ENCODE results near the gene CHPF.

Gene CHPF

DNA sequence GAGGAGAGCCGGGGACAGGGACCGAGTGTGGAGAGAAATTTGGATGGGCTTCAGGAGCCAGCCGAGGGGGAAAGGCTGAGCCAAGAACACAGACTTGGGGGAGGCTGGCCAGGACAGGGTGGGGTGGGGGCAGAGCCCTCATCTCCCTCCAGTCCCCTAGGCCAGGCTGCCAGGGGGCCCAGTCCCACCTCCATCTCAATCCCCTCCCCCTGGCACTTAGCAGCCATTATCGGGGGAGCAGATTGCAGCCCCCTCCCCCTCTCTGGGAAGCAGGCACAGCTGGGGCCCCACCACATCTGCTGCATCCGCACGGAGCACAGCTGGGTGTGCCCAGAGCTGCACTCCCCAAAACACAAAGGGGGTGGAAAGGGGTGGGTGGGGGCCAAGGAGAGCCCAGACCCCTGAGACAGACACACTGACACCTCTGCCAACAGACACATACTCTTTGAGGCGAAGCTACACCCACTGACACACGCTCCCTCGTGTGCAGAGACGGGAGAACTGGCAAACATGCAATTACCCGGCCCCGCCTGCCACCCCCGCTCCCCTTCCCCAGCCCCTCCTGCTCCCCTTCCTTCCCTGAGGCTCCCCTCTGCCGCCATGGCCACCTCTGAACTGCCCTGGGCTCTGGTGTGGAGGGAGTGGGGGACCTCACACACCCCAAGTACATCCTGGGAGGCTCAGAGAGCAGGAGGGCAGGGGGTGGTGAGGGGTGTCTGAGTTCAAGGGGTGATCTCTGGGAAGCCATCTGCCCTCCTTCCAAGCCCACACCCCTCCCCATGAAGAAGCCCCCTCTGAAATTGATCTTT, 34.4 kb downstream of the CHPF start:
- Histone ChIP-seq H2AK5ac (ENCODE audit: low read length) (no peak overlapping the region), H3K14ac (ENCODE audit: low read length) (no peak overlapping the region), H3K4me1 (ENCODE audit: control insufficient read depth in 1 of 2, insufficient read depth in 2 of 2, low read length in 2 of 2) (peaks cover 0 to 6% of the 10 kb centered on the region in 2 experiments), H2BK12ac (ENCODE audit: low read length) (no peak overlapping the region), H3K23ac (ENCODE audit: low read length) (no peak overlapping the region), H3K18ac (ENCODE audit: low read length) (no peak overlapping the region), H3K4ac (ENCODE audit: low read depth, low read length) (no peak overlapping the region), H2BK120ac (ENCODE audit: insufficient read depth, low read length, poor library complexity) (no peak overlapping the region), H4K12ac (ENCODE audit: low read depth, low read length) (no peak overlapping the region), H3K27me3 (ENCODE audit: insufficient read depth, low read length) (peaks cover 14% of the 10 kb centered on the region), H3K4me2 (ENCODE audit: low read length) (peak overlapping the region; percentile 68), H2BK5ac (ENCODE audit: low read depth, low read length, poor library complexity) (no peak overlapping the region), H4K8ac (ENCODE audit: low read depth, low read length) (no peak overlapping the region), H3K4me3 (ENCODE audit: low read depth, low read length) (peak overlapping the region; percentile 33), H3K79me1 (ENCODE audit: low read length) (no peaks in the 10 kb centered on the region), H3K79me2 (ENCODE audit: control insufficient read depth, insufficient read depth, low read length, poor library complexity) (no peaks in the 10 kb centered on the region), H3K27ac (ENCODE audit: low read depth, low read length) (no peak overlapping the region), H3K9ac (ENCODE audit: low read length) (no peak overlapping the region), H3K9me3 (ENCODE audit: insufficient read depth, low read depth, low read length) (peaks cover 5% of the 10 kb centered on the region), H2AFZ (ENCODE audit: insufficient read depth, low read length, poor library complexity) (no peak overlapping the region), H3K36me3 (ENCODE audit: control insufficient read depth in 1 of 2, insufficient read depth in 2 of 2, low read length in 2 of 2) (peaks cover 31 to 32% of the 10 kb centered on the region in 2 experiments), H4K91ac (ENCODE audit: low read depth, low read length) (no peak overlapping the region)
- no peak for DNase-seq
- WGBS (ENCODE audit: extremely low coverage, insufficient coverage, insufficient read length) = no CpG with 5 or more reads among the region's 14 CpGs

DNA sequence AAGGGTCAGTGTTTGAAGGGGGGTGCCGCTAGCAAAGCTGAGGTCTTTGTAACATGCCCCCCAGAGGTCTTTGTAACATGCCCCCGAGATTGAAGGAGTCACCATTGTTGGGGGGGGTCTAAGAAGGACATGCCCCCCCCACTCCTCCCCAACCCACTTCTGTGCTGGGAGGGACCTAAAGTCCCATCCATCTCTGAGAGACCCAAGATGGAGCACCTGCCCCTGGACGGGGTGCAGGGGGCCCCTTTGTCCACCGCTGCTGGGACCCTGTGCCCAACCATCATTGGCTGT, 35.2 kb downstream of the CHPF start:
- H4K91ac ChIP-seq (ENCODE audit: low read depth, low read length) = no peak overlapping the region
- H2AFZ ChIP-seq (ENCODE audit: insufficient read depth, low read length, poor library complexity) = no peak overlapping the region
- no peak overlapping the region for H3K18ac ChIP-seq (ENCODE audit: low read length)
- WGBS (ENCODE audit: extremely low coverage, insufficient coverage, insufficient read length) = no CpG with 5 or more reads among the region's 4 CpGs
- peaks cover 0 to 6% of the 10 kb centered on the region in 2 experiments for H3K4me1 ChIP-seq (ENCODE audit: control insufficient read depth in 1 of 2, insufficient read depth in 2 of 2, low read length in 2 of 2)
- no peak overlapping the region for H2BK5ac ChIP-seq (ENCODE audit: low read depth, low read length, poor library complexity)
- no peak overlapping the region for H3K14ac ChIP-seq (ENCODE audit: low read length)
- H2AK5ac ChIP-seq (ENCODE audit: low read length) = no peak overlapping the region
- no peak overlapping the region for H3K23ac ChIP-seq (ENCODE audit: low read length)
- H3K79me1 ChIP-seq (ENCODE audit: low read length) = no peaks in the 10 kb centered on the region
- no peak overlapping the region for H2BK120ac ChIP-seq (ENCODE audit: insufficient read depth, low read length, poor library complexity)
- no peak for DNase-seq
- no peak overlapping the region for H3K9ac ChIP-seq (ENCODE audit: low read length)
- H3K27me3 ChIP-seq (ENCODE audit: insufficient read depth, low read length) = peaks cover 7% of the 10 kb centered on the region
- peaks cover 38% of the 10 kb centered on the region in 2 experiments for H3K36me3 ChIP-seq (ENCODE audit: control insufficient read depth in 1 of 2, insufficient read depth in 2 of 2, low read length in 2 of 2)
- peaks cover 5% of the 10 kb centered on the region for H3K9me3 ChIP-seq (ENCODE audit: insufficient read depth, low read depth, low read length)
- no peak overlapping the region for H2BK12ac ChIP-seq (ENCODE audit: low read length)
- H3K4me3 ChIP-seq (ENCODE audit: low read depth, low read length) = no peak overlapping the region
- no peak overlapping the region for H3K27ac ChIP-seq (ENCODE audit: low read depth, low read length)
- no peak overlapping the region for H3K4me2 ChIP-seq (ENCODE audit: low read length)
- H3K4ac ChIP-seq (ENCODE audit: low read depth, low read length) = no peak overlapping the region
- no peak overlapping the region for H4K12ac ChIP-seq (ENCODE audit: low read depth, low read length)
- no peaks in the 10 kb centered on the region for H3K79me2 ChIP-seq (ENCODE audit: control insufficient read depth, insufficient read depth, low read length, poor library complexity)
- H4K8ac ChIP-seq (ENCODE audit: low read depth, low read length) = no peak overlapping the region

DNA sequence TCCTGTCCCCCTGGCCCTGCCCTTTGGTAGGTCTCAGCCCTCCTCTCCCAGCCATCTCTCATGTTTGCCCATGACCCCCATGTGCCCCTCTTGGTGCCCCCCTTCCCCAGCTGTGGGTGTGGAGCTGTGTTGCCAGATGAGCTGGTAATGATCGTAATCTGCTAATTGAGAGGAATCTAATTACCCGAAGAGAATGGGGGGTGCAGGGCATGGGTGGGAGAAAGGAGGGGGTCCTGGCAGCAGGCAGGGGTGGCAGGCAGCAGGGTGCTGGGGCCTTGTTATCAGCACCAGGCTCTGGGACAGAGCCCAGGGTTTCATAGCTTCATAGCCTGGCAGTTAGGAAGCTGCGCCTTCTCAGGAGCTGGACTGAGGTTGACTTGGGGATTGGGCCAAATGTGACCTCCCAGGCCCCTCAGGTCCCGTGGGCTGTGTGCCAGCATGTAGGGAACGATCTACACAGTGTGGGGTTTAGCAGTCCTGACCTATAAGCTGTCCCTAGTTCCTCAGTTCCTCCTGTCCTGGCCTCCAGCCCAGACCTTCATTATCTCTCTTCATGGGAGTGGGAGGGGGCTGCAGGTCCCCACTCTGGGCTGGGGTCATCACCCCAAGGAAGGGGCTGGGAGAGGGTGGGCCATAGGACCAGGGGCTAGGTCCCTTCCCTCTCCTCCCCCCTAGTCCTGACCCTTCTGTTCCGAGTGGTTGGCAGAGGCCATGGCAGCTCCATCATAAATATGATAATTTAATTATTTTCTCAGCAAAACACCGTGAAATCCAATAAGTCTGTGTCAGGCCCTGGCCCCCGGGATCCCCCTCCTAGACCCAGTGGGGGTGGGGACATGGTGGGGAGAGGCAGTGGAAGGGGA, 35.8 kb downstream of the CHPF start:
- Histone ChIP-seq H3K27ac (ENCODE audit: low read depth, low read length) (no peak overlapping the region), H2BK120ac (ENCODE audit: insufficient read depth, low read length, poor library complexity) (no peak overlapping the region), H3K18ac (ENCODE audit: low read length) (no peak overlapping the region), H3K9me3 (ENCODE audit: insufficient read depth, low read depth, low read length) (peaks cover 5% of the 10 kb centered on the region), H3K4me3 (ENCODE audit: low read depth, low read length) (no peak overlapping the region), H4K91ac (ENCODE audit: low read depth, low read length) (no peak overlapping the region), H3K79me1 (ENCODE audit: low read length) (no peaks in the 10 kb centered on the region), H3K23ac (ENCODE audit: low read length) (no peak overlapping the region), H2AFZ (ENCODE audit: insufficient read depth, low read length, poor library complexity) (no peak overlapping the region), H4K8ac (ENCODE audit: low read depth, low read length) (no peak overlapping the region), H2AK5ac (ENCODE audit: low read length) (no peak overlapping the region), H2BK12ac (ENCODE audit: low read length) (no peak overlapping the region), H3K9ac (ENCODE audit: low read length) (no peak overlapping the region), H4K12ac (ENCODE audit: low read depth, low read length) (no peak overlapping the region), H3K36me3 (ENCODE audit: control insufficient read depth in 1 of 2, insufficient read depth in 2 of 2, low read length in 2 of 2) (peaks cover 38% of the 10 kb centered on the region in 2 experiments), H3K4me2 (ENCODE audit: low read length) (no peak overlapping the region), H3K4me1 (ENCODE audit: control insufficient read depth in 1 of 2, insufficient read depth in 2 of 2, low read length in 2 of 2) (peaks cover 0 to 6% of the 10 kb centered on the region in 2 experiments), H3K27me3 (ENCODE audit: insufficient read depth, low read length) (peaks cover 5% of the 10 kb centered on the region), H3K79me2 (ENCODE audit: control insufficient read depth, insufficient read depth, low read length, poor library complexity) (no peaks in the 10 kb centered on the region), H3K14ac (ENCODE audit: low read length) (no peak overlapping the region), H3K4ac (ENCODE audit: low read depth, low read length) (no peak overlapping the region), H2BK5ac (ENCODE audit: low read depth, low read length, poor library complexity) (no peak overlapping the region)
- no peak for DNase-seq
- no CpG with 5 or more reads among the region's 8 CpGs for WGBS (ENCODE audit: extremely low coverage, insufficient coverage, insufficient read length)

DNA sequence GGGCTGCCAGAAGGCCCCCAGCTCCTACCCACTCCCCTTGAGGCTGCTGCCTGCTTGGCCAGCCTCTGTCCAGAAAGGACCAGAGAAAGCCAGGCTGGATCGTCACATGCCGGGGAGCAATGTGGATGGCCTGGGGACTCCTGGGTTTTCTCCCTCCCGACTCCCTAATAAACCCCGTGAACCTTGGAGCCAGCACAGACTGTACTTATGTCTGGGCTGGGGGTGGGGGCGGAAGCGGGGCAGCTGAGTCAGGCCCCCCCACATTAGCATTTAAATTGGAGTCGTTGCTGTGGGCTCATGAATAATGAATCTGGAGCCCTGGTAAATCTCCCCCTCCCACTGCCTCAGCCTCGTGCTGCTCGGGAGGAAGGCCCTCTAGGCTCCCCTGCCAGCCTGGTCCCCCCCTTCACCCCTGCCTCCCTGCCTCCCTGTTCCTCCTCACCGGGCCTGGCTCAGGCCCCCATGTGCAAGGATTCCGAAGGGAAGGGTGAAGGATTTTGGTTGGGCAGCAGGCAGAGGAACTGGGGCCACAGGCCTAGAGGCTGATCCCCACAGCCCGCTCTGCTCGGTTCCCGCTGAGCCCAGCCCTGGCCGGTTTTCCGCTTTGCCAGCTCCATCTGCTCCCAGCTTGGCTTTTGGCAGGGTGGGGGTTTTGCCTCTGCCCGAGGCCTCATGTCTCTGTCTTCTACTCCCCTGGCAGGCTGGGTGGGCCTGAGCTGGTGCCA, 36.6 kb downstream of the CHPF start:
- H3K79me1 ChIP-seq (ENCODE audit: low read length) = peaks cover 3% of the 10 kb centered on the region
- WGBS (ENCODE audit: extremely low coverage, insufficient coverage, insufficient read length) = no CpG with 5 or more reads among the region's 17 CpGs
- no peak overlapping the region for H2BK12ac ChIP-seq (ENCODE audit: low read length)

More for the DNA sequence above, 36.6 kb downstream of the CHPF start:
- Histone ChIP-seq H3K4me2 (ENCODE audit: low read length) (no peak overlapping the region), H3K14ac (ENCODE audit: low read length) (no peak overlapping the region), H4K91ac (ENCODE audit: low read depth, low read length) (no peak overlapping the region), H3K9me3 (ENCODE audit: insufficient read depth, low read depth, low read length) (peaks cover 4% of the 10 kb centered on the region), H3K4me3 (ENCODE audit: low read depth, low read length) (no peak overlapping the region), H3K36me3 (ENCODE audit: control insufficient read depth in 1 of 2, insufficient read depth in 2 of 2, low read length in 2 of 2) (peaks cover 38% of the 10 kb centered on the region in 2 experiments), H2AFZ (ENCODE audit: insufficient read depth, low read length, poor library complexity) (no peak overlapping the region), H2AK5ac (ENCODE audit: low read length) (no peak overlapping the region), H2BK5ac (ENCODE audit: low read depth, low read length, poor library complexity) (no peak overlapping the region), H4K8ac (ENCODE audit: low read depth, low read length) (no peak overlapping the region), H3K27me3 (ENCODE audit: insufficient read depth, low read length) (peaks cover 2% of the 10 kb centered on the region), H3K18ac (ENCODE audit: low read length) (no peak overlapping the region), H2BK120ac (ENCODE audit: insufficient read depth, low read length, poor library complexity) (no peak overlapping the region), H3K4me1 (ENCODE audit: control insufficient read depth in 1 of 2, insufficient read depth in 2 of 2, low read length in 2 of 2) (peaks cover 6 to 12% of the 10 kb centered on the region in 2 experiments), H4K12ac (ENCODE audit: low read depth, low read length) (no peak overlapping the region), H3K23ac (ENCODE audit: low read length) (no peak overlapping the region), H3K4ac (ENCODE audit: low read depth, low read length) (no peak overlapping the region), H3K79me2 (ENCODE audit: control insufficient read depth, insufficient read depth, low read length, poor library complexity) (no peaks in the 10 kb centered on the region), H3K9ac (ENCODE audit: low read length) (no peak overlapping the region), H3K27ac (ENCODE audit: low read depth, low read length) (no peak overlapping the region)
- no peak for DNase-seq
